GM21737 (cell line): ENCODE measurements around the gene MYO7B.
"Not testable (repeated sequence)": the region's sequence is repeated elsewhere in the genome, so short reads cannot be mapped to it uniquely, and the experiment has no call there.

ENCODE experiments used
- ATAC-seq: cut with Tn5 transposase; IDR thresholded peaks from one replicate; pipeline ENCODE4 v1.9.1; 2021; ENCODE audit warnings: mild to moderate bottlenecking, moderate library complexity; ENCODE audit not compliant: unreplicated experiment

Gene MYO7B

DNA sequence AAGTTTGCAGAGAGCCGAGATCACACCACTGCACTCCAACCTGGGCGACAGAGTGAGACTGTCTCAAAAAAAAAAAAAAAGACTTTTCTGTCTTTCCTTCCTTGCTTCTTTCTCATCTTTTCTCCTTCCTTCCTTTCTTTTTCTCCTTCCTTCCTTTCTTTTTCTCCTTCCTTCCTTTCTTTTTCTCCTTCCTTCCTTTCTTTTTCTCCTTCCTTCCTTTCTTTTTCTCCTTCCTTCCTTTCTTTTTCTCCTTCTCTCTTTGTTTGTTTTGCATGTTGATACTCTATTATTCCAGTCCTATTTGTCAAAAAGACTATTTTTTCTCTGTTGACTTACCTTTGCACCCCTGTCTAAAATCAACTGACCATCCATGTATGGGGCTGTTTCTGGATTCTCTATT, 36.9 kb downstream of the MYO7B start:
- not testable (repeated sequence) for ATAC-seq

DNA sequence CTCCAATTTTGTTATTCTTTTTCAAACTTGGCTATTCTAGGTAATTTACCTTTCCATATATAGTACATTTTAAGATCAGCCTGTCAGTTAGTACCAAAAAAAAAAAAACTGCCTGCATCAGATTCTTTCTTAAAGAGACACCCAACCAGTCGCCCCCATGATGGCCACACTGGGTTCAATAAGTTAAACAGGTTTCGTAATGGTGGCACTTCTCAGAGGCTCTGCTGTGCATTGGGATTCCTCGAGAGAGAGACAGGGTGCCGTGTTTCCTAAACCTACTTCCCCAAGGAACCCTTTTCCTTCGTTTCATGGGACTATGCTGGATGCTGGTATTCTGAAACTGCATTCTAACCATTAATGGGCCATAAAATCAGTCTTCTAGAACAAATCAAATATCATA, 37.4 kb downstream of the MYO7B start:
- ATAC-seq: no peak

DNA sequence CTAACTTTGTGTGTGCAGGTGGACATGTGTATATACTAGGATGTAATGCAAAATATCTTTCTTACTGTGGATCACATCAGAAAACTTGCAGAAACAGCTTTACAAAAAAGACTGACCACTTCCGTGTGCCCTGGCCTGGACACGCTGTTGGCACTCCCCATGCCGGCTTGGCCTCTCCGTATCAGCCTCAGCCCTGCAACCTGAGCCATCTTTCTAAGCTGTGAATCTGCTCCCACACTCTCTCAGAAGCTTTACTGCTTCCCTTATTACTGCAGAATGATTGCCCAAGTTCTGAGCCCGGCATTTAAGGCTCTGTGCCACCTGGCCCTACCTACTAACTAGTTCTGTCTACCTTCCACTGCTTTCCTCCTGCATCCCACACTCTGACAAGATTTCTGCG, 37.8 kb downstream of the MYO7B start:
- no peak for ATAC-seq

DNA sequence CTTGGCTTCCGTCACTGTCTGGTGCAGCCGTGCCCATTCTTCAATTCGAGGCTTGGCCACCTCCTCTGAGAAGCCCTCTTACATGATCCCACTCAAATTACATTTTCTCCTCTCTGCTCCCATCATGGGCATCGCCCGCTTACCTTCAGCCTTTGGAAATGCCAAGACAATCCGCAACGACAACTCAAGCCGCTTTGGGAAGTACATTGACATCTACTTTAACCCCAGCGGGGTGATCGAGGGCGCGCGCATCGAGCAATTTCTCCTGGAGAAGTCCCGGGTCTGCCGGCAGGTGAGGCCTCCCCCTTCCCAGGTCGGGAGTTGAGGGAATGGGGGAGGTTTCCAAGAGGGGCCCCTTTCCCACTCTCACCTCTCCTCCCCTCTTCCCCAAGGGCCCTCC, 38.3 kb downstream of the MYO7B start:
- no peak for ATAC-seq

DNA sequence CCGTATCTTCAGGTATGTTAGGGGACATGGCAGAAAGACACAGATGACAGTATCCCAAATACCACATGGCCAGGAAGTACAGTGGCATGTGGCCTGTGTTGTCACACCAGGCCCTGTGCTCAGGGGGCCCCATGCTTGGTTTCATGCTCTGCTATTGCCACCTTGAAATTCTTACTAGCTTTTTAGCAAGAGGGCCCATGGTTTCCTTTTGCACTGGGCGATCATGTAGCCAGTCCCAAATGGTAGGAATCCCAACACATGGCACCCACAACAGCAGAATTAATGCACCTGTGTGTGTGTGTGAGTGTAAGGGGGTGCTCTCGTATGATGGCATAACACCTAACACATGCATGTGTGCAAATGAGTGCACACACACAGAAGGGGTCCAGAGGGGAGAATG, 39.2 kb downstream of the MYO7B start:
- no peak for ATAC-seq

DNA sequence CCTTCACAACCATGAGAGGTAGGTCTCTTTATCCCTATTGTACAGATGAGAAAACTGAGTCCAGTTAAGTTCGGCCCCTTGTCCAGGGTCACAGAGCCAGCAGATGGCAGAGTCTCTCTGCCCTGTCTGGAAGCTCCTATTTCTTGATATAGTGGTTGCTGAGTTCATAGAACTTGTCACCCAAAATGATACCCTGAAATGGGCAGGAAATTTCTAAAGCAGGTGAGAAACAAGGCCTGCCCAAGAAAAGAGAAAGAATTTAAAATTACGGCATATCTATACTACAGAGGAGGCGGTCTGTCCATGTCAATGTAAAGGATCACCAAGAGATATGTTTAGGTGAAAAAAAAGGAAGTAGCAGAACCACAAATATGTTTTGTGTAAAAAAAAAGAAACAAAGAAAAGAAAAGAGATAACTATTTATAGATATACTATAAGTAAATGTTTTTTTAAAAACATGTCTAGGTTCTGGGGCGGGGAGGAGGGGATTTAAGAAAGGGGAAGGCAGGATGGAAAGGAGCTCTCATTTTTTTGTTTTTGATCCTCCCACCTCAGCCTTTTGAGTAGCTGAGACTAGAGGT, 39.8 kb downstream of the MYO7B start:
- ATAC-seq: no peak

DNA sequence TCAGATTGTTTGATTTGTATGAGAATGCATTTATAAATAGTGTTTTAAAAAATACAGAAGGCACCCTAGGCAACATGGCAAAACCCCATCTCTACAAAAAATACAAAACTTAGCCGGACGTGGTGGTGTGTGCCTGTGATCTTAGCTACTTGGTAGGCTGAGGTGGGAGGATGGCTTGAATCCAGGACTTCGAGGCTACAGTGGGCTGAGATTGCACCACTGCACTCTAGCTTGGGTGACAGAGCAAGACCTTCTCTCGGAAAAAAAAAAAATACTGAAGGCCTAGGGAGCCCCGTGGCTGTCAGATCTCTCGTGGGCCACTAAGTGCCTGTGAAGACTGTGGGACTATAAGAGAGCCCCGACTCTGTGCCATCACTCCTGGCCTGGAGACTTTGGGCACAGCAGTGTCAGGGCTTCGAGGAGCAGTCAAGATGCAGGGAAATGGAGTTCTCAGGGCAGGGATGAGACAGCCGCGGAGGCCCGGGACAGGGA, 40.5 kb downstream of the MYO7B start:
- ATAC-seq: no peak

DNA sequence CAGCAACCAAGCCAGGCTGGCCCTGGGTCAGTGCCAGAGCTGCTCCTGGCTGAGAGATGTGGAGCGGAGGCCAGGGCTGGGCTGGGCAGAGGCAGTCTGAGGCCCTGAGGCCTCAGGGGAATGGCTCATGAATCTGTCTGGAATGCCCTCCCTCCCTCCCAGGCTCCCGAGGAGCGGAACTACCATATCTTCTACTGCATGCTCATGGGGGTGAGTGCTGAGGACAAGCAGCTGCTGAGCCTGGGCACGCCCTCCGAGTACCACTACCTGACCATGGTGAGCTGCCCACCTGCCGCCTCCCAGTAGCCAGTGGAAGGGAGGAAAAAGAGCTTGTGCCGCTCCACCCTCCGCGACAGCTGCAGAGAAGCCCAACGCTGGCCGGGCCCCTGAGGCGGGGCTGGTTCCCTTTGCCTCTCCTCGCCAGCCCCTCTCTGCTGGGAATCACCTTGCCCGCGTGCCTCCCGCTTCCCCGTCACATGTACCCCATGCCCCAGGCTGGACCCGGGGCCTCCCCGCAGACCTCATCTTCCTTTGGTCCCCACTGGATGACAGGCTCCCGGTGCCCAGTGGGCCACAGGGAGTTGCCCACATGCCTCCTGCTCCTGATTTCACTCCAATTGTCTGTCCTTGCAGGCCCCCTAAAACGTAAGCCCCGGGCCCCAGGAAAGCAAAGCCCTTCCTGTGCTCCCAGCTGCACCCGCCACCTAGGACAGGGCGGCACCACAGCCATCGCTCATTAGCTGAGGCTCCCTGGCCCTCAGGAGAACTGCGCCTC, 41.1 kb downstream of the MYO7B start:
- no peak for ATAC-seq

DNA sequence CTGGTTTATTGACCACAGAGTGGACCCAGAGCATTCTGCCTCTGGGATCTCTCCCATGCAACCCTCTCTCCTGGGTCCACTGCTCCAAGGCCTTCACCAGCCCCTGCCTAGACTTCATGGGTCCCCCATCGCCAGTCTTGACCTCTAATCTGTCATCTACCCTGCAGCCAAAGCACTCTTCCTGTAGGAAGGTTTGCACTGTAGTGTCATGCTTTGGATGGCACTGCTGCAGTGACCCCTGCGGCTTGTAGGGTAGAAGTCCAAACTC, 41.7 kb downstream of the MYO7B start:
- ATAC-seq: no peak

DNA sequence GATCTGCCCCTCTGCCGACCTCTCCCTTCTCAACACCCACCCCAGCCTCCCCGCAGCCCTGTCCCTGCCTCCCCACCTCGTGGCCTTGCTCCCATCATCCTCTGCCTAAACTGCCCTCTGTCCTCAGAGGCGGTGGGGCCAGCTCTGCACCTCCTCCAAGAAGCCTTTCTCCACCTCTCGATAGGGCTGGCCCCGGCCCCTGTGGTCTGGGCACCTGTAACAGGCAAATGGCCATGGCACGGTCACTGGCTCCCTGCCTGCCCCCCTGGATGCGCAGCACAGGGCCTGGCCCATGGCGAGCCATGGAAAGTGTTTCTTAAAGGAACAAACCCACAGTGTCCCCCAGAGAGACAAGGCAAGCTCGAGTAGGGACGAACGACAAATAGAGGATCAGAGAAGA, 42.0 kb downstream of the MYO7B start:
- ATAC-seq: no peak

DNA sequence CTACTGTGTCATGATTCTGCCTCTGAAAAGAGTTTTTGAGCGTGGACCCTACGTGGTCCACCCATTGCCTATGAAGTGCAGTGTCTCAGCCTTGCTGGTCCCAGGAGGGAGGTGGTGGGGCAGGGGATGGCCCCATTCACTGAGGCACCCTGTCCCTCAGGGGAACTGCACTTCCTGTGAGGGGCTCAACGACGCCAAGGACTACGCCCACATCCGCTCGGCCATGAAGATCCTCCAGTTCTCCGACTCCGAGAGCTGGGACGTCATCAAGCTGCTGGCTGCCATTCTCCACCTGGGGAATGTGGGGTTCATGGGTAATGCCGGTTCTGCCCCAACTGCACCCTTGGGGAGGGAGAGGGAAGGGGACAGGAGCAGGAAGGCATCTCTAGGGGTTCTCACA, 42.5 kb downstream of the MYO7B start:
- ATAC-seq: no peak

DNA sequence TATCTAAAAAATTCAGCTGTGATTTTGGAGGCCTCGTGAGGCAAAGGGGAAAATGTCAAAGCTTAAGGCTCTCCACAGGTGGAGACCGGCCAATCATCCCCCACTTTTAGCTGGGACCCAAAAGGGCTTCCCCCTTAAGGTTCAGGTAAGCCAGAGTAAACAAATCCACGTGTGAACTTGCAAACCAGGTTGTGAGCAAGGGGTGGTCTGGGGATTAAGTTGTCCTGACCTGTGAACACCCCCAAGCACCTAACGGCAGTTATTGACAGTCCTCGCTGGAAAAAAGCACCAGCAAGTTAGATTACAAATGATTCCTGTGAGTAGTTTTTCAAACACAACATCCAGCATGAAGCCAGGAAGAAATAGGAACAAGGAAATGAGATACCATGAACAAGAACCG, 42.9 kb downstream of the MYO7B start:
- no peak for ATAC-seq

DNA sequence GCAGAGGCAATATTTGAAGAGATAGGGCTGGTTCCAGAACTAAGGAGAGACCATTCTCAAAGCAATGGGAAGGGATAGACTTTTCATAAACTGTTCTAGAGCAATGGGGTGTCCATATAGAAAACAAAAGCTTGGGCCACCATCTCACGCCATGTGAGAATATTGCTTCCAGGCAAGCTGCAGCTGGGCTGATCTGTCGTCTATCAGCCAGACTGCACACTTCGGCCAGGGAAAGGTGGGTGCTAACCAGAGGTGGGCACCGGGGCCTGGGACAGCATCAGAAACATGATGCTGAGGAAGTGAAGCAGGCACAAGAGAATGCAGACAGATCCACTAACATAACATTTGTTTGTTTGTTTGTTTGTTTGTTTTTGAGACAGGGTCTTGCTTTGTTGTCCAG, 43.7 kb downstream of the MYO7B start:
- ATAC-seq: no peak

DNA sequence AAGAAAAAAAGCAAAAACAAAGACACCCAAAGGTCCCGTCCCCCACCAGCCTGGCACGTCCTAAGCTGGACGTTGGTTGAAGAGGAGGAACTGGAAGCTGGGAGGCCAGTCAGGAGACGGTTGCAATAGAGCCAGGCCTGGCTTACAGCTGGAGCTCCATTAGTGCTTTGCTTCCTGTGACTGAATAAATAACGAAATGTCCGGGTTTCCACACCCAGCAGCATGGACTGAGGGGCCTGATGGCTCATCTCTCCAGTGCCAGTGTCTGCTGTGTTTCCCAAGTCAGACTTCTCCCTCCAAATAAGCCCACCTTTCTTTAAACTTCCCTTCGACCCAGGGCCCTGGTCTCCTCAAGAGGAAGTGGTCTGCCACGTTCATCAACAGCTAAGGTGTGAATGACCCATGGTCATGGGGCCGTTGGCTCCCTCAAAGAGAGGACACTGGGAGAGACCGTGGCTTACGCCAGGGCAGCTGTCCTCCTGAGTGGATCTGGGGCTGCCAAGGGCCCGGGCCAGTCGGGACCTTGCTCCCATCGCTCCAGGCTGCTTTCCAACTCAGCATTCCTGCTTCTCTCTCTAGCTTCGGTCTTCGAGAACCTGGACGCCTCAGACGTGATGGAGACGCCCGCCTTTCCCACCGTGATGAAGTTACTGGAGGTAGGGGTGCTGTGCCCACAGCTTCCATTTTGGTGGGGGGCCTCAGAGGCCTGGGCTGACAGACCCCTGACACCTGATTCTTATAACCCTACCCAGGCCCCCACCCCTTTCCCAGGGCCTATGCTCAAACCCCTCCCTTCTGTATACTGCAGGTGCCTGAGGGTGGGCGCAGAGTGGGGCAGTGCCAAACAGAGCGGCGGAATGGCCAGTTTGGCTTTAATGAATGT, 44.9 kb downstream of the MYO7B start:
- ATAC-seq: no peak

DNA sequence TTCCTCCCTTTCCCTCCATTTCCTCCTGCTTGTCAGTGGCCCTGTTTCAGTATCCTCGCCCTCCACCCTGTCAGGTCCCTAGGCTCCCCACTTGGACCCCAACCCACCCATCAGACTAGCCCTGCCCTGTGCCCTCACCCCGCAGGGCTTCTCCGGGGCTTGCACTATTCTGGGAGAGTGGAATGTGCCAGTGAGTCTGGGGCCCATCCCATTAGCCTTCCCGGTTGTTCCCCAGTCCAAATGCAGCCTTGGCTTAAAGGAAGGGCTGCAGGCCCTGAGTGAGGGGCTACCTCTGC, 45.5 kb downstream of the MYO7B start:
- ATAC-seq: no peak

DNA sequence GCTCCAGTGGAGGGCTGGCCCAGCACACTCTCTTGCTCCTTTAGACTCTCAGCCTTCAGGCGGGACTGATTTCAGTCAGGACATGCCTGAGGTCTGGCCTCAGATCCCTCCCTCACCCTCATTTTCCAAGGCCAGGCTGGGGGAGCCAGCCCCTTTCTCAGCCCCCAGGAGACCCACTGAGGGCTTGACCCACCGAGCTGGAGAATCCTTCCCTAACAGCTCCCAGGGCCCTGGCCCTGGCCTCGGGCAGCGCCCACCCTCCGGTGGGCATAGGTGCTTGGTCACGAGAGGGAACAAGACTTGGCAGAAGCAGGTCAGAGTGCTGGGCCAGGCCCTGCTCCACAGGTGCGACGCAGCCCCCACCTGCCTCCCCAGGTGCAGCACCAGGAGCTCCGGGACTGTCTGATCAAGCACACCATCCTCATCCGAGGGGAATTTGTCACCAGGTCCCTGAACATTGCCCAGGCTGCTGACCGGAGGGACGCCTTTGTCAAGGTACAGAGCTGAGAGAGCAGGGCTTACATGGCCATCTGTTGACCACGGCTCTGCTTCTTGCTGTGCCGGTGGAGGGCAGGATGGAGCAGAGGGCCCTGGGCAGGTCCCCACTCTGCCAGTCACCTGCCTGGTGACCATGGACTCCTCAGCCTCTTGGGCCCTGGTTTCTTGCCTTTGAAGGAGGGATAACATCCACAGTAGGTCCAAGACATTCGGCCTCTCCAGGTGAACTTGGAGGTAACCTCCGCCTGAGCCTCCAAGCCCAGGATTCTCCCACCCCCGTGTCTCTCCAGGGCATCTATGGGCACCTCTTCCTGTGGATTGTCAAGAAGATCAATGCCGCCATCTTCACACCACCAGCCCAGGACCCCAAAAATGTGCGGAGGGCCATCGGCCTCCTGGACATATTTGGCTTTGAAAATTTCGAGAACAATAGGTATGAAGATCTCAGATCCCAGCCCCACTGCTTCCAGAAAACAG, 46.3 kb downstream of the MYO7B start:
- no peak for ATAC-seq

DNA sequence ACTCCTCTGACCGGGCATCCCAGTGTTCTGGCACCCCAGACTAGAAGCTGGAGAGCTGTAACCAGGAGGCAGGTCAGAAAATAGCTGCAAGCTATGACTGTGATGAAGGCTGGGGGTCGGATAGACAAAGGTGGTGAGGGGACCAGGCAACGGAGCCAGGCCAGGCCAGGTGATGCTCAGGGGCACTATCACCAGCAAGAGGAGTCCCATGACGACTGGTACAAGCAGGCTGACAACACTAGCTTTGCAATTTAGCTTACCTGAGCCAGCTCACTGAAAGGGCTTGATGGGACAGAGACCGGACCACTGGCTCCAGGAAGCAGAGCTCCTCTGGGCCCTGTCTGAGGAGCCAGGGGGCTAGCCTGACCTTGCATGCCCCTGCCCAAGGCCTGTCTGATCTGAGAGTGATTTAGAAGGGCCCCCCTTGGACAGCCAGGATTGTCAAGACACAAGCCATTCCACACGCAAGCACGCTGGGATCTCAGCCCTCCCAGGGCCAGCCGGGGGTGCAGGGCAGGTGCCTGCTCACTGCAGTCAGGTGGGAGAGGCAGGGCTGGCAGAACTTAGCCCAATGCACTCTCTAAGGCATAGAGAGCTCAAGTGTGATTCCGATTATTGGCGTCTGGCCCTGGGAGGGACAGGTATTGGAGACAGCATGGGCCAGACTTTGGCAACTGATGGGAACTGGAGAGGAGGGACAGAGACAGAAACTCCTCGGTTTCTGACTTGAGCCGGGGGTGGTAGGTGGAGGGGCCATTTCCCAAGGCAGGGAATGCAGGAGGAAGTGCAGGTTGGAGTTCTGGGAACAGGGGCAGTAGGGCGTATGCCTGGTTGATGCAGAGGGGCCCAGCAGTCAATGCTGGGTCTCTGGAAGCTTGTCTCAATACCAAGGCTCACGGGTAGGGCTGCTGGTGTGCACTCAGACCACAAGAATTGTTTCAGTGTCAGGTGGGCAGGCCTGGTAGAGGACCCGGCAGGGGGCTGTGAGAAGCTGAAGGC, 47.7 kb downstream of the MYO7B start:
- no peak for ATAC-seq

DNA sequence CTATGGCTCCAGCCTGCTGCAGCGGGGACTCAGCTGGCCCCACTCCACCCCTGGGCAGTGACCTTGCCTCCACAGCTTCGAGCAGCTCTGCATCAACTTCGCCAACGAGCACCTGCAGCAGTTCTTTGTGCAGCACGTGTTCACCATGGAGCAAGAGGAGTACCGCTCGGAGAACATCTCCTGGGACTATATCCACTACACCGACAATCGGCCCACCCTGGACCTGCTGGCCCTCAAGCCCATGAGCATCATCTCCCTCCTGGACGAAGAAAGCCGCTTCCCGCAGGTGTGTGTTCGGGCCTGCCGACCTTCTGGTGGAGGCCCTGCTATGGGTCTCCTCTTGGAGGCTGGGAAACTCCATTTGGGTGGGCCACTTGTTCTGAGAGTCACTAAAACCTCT, 48.6 kb downstream of the MYO7B start:
- no peak for ATAC-seq

DNA sequence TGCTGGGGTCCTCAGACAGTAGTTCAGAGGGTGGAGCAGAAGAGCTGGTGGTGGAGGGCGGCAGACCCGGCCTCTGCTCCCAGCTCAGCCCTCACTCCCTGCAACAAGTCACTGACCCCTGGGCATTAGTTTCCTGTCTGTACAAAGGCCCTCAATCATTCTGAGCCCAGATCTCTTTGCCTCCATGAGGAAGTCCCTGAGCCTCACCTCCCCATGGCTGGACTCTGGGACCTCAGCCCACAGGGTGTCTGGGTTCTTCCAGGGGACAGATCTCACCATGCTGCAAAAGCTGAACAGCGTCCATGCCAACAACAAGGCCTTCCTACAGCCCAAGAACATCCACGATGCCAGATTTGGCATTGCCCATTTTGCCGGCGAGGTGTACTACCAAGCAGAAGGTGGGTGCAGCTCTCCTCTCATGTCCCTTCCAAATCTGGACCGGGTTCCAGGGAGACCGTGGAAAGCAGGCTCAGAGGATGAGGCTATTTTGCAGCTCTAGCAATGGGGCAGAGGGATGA, 49.1 kb downstream of the MYO7B start:
- no peak for ATAC-seq
